Measurements from ENCODE around the gene NFKB2. TPM values are rescaled to one million over a fixed set of nuclear protein-coding genes. Genes with fewer than 3 reads are reported as not detected.

Gene NFKB2
- total and polyA plus RNA-seq, 12 donors, result 9.9 to 40.0 (median 16.2) TPM

DNA sequence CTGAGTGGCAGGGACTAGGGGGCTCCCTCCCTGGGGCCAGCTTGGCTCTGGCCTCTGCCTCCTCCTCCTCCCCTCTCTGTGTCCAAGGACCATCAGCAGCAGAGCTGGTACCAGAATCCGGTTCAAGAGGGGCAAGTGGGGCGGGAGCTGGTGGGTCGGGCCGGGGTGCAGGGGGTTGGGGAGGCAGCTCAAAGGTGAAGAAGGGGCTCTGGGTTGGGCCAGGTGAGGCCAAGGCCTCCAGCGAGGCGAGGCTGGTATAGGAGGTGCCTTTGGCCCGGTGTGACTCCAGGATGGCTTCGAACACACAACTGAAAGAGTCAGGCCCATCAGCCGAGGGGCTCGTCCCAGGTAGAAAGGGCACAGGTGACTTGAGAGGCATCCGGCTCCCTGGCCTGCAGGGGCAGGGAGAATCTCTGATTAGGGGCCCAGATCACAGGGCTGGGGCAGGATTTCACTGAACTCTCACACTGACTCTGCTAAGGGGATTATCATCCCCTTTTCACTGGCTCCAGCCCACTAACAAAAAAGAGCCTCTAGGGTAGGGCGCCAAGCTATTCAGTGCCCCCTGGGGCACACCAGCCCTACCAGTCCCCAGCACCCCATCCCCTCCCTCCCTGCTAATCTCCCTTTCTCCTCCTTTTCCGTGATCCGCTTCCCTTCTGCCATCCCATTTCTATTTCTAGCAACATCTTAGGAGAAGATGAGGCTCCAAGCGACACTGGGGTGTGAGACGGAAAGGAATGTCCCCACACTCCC, 18.5 kb downstream of the NFKB2 start:
- Histone ChIP-seq H3K27ac (no peak overlapping the region), H3K9me3 (no peaks in the 10 kb centered on the region), H3K4me3 (no peak overlapping the region), H3K36me3 (no peaks in the 10 kb centered on the region), H3K27me3 (peaks cover 8 to 98% (median 96%) of the 10 kb centered on the region in 7 donors), H3K4me1 (peaks cover under 1 to 22% (median 12%) of the 10 kb centered on the region in 9 donors)
- WGBS, 2 donors, result 71 to 76% methylated on average over 15 to 16 of the region's 16 CpGs
- ATAC-seq (no peak), DNase-seq (no peak)
- intact Hi-C loops (cut with DNase I), result loop anchor here in 1 of 10 donors (10.0 kb wide), 1 partner anchor 171 kb away; no protein-coding TSS in a partner anchor
- TF ChIP-seq, protein P1, sequence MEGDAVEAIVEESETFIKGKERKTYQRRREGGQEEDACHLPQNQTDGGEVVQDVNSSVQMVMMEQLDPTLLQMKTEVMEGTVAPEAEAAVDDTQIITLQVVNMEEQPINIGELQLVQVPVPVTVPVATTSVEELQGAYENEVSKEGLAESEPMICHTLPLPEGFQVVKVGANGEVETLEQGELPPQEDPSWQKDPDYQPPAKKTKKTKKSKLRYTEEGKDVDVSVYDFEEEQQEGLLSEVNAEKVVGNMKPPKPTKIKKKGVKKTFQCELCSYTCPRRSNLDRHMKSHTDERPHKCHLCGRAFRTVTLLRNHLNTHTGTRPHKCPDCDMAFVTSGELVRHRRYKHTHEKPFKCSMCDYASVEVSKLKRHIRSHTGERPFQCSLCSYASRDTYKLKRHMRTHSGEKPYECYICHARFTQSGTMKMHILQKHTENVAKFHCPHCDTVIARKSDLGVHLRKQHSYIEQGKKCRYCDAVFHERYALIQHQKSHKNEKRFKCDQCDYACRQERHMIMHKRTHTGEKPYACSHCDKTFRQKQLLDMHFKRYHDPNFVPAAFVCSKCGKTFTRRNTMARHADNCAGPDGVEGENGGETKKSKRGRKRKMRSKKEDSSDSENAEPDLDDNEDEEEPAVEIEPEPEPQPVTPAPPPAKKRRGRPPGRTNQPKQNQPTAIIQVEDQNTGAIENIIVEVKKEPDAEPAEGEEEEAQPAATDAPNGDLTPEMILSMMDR (IDR thresholded peaks at IDR 0.05), result no peak

DNA sequence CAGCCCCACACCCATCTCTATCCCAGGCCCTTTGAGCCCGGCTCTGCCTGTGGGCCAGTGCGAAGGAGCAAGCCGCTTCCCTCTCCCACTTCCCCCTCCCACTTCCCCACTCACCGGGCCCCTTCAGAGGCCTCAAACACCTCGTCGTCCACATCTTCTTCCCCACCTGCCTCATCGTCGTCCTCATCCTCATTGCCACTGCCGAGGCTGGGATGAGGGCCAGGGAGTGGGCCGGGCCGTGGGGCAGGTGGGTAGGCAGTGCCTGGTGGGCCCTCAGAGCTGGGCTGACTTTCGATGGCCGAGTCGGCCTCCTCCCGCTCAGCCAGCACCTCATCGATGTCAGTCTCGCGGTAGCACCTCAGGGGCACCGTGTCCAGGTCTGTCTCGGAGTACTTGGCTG, 19.2 kb downstream of the NFKB2 start:
- Histone ChIP-seq H3K27ac (no peak overlapping the region), H3K4me3 (no peak overlapping the region), H3K36me3 (no peaks in the 10 kb centered on the region), H3K27me3 (peaks cover 8 to 94% (median 90%) of the 10 kb centered on the region in 7 donors), H3K9me3 (no peaks in the 10 kb centered on the region), H3K4me1 (peaks cover 5 to 23% (median 16%) of the 10 kb centered on the region in 9 donors)
- 54 to 56% methylated on average over 20 of the region's 20 CpGs for WGBS, 2 donors
- intact Hi-C loops (cut with DNase I), result loop anchor here in 1 of 10 donors (10.0 kb wide), 1 partner anchor 170 kb away; no protein-coding TSS in a partner anchor
- ATAC-seq (no peak), DNase-seq (no peak)
- TF ChIP-seq, protein P1 (IDR thresholded peaks at IDR 0.05), result no peak

DNA sequence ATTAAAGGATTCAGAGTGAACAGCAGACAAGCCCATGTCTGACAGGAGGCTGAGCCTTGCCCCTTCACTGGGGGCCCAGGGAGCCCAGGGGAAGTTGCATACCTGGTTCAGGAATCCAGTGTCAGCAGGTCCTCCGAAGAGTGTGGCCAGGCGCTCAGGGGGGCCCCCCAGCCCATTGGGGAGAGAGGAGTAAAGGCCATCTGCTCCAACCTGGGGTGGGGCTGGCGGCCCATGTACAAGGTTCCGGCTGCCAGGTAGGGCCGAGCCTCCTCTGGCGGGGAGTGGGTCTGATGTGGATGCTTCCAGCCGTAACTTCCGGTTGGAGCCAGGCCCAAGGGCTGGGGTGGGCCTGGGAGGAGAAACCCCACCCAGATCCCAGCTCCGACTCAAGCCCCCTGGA, 20.8 kb downstream of the NFKB2 start:
- Histone ChIP-seq H3K9me3 (no peaks in the 10 kb centered on the region), H3K4me1 (peaks cover 11 to 18% (median 16%) of the 10 kb centered on the region in 9 donors), H3K27ac (no peak overlapping the region), H3K4me3 (no peak overlapping the region), H3K27me3 (peaks cover 0 to 79% (median 75%) of the 10 kb centered on the region in 7 donors), H3K36me3 (no peaks in the 10 kb centered on the region)
- ATAC-seq, result no peak
- DNase-seq, result no peak
- 75 to 77% methylated on average over 9 of the region's 9 CpGs for WGBS, 2 donors
- intact Hi-C loops (cut with DNase I), result loop anchor here in 1 of 10 donors (10.0 kb wide), 1 partner anchor 169 kb away; no protein-coding TSS in a partner anchor
- TF ChIP-seq, protein P1 (IDR thresholded peaks at IDR 0.05), result no peak

DNA sequence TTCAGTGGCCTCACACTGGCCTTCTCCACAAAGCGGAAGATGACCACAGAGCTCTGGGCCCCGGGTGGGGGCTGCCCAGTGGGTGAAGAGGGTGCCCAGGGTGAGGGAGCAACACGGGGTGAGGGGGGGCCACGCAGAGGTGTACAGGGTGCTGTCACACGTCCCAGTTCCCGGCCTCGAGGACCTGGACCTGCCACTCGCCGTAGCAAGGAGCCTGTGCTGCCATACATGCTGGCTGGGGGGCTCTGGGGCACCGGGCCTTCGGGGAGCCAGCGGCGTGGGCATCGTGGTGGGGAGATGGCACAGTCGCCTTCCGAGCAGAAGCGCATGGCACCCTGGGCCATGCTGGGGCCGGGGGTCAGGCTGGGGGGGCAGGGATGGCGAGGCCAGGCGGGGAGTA, 21.2 kb downstream of the NFKB2 start:
- ATAC-seq, result no peak

More for the DNA sequence above, 21.2 kb downstream of the NFKB2 start:
- Histone ChIP-seq H3K36me3 (no peaks in the 10 kb centered on the region), H3K4me1 (peaks cover 11 to 20% (median 18%) of the 10 kb centered on the region in 9 donors), H3K27me3 (peaks cover 0 to 75% (median 71%) of the 10 kb centered on the region in 7 donors), H3K4me3 (no peak overlapping the region), H3K27ac (no peak overlapping the region), H3K9me3 (no peaks in the 10 kb centered on the region)
- intact Hi-C loops (cut with DNase I), result loop anchor here in 1 of 10 donors (10.0 kb wide), 1 partner anchor 168 kb away; no protein-coding TSS in a partner anchor
- TF ChIP-seq, protein P1 (IDR thresholded peaks at IDR 0.05), result no peak
- no peak for DNase-seq
- 82 to 85% methylated on average over 20 of the region's 20 CpGs for WGBS, 2 donors
